ENCODE measurements around the gene LUC7L2. TPM values are rescaled to one million over a fixed set of nuclear protein-coding genes. Genes with fewer than 3 reads are reported as not detected.

Gene LUC7L2
- total and polyA plus RNA-seq, 10 of the 15 experiments (the other 5 are each of a cell fraction or from before 2014, with no cell fraction given): 31.7 to 98.7 (median 68.6) TPM

DNA sequence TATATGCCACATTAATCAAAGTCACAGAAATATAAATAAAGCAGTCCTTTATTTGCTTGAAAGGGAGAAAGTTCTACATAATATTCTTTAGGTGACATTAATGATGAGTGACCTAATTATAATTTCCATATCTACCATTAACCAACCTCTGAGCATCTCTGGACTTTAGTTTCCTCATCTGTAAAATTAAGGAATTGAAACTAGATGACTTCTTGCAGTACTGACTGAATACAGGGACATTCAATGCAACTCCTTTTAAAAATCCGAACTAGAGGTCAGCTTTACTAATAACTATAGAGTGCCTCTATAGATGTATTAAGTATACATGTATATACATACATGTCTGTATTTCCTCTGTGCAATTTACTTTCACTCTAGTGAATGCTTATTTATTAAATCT is 14.7 kb upstream of the LUC7L2 start:
- no peak overlapping the region for H3K27ac ChIP-seq (ENCODE audit: control insufficient read depth, insufficient read depth)
- FAIRE-seq: no peak
- no peaks in the 10 kb centered on the region for H3K4me1 ChIP-seq (ENCODE audit: control insufficient read depth, insufficient read depth, low read length)
- no peaks in the 10 kb centered on the region for H4K20me1 ChIP-seq (ENCODE audit: control insufficient read depth, insufficient read depth)
- RAD21 ChIA-PET (ENCODE audit: unreplicated experiment): no interaction called here
- no peak for ATAC-seq
- H3K9ac ChIP-seq (ENCODE audit: control insufficient read depth, insufficient read depth, low read length): no peak overlapping the region
- CTCF ChIA-PET: interaction anchor here (0.9 kb wide), 1 partner anchor 10 kb away, joined by 3 read pairs; no protein-coding TSS in a partner anchor
- POLR2A ChIA-PET: no interaction called here
- no peaks in the 10 kb centered on the region for H3K36me3 ChIP-seq (ENCODE audit: control insufficient read depth in 2 of 2, insufficient read depth in 2 of 2, low read length in 1 of 2)
- BruUV-seq (replicated peaks): no TSS peak
- SMC1A ChIA-PET (ENCODE audit: uncharacterized antibody, unreplicated experiment): interaction anchor here (1.0 to 1.5 kb wide), 2 partner anchors 9 to 10 kb away, joined by 3 to 8 read pairs; no protein-coding TSS in a partner anchor
- H3K4me2 ChIP-seq (ENCODE audit: control insufficient read depth, insufficient read depth): no peak overlapping the region
- TF ChIP-seq SPI1 (IDR thresholded peaks at IDR 0.05; ENCODE audit: borderline replicate concordance, insufficient read depth, low read depth, low read length) (peak; percentile 67; the same call in 1 of the 2 replicates), CREM (IDR thresholded peaks at IDR 0.05; ENCODE audit: low read depth) (no peak), RB1 (IDR thresholded peaks at IDR 0.05; ENCODE audit: borderline replicate concordance) (no peak), TCF7 (IDR thresholded peaks at IDR 0.05; ENCODE audit: borderline replicate concordance) (no peak), STAT3 (IDR thresholded peaks at IDR 0.05; ENCODE audit: low read depth, low read length) (no peak)
- no peaks in the 10 kb centered on the region for H3K9me3 ChIP-seq (replicated peaks; ENCODE audit: control insufficient read depth, insufficient read depth, low read length)
- DNase-seq (ENCODE audit: low read depth, low spot score): no peak
- H3K4me3 ChIP-seq: no peak overlapping the region
- intact Hi-C loops (cut with micrococcal nuclease; ENCODE audit: unreplicated experiment): no loop called here
- H3K27me3 ChIP-seq (replicated peaks in 1 of 2; ENCODE audit: control insufficient read depth in 2 of 2, insufficient read depth in 2 of 2, low read length in 1 of 2): no peaks in the 10 kb centered on the region
- 61% methylated on average over 1 of the region's 1 CpG for WGBS (ENCODE audit: insufficient coverage, insufficient replicate concordance, low lambda C conversion rate, missing lambda C conversion rate)
- H2AFZ ChIP-seq (ENCODE audit: control insufficient read depth, low read depth, low read length): no peak overlapping the region
- peaks cover 18% of the 10 kb centered on the region for H3K79me2 ChIP-seq (ENCODE audit: control insufficient read depth, insufficient read depth, low read length)
- in situ Hi-C loops (cut with MboI): no loop called here

DNA sequence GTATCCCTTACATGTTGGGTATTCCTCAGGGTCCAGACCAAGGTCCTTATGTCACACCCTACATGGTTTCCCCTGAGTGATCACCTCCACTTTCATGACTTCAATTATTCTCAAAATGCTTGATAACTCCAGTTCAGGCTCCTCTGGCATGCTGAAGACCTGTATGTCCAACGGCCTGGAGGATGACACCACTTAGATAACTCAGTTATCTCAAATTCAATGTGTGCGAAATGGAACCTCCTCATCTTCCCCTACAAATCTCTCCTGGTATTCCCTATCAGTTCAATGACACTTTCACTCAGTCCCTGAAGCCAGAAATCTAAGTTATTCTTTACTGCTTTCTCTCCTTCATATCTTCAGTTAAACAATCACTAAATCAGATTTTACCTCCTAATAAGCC is 8.7 kb upstream of the LUC7L2 start:
- no peaks in the 10 kb centered on the region for H4K20me1 ChIP-seq (ENCODE audit: control insufficient read depth, insufficient read depth)
- POLR2A ChIA-PET: interaction anchor here (0.7 kb wide), 1 partner anchor 118 kb away, joined by 6 read pairs; no protein-coding TSS in a partner anchor
- intact Hi-C loops (cut with micrococcal nuclease; ENCODE audit: unreplicated experiment): no loop called here
- no peaks in the 10 kb centered on the region for H3K4me1 ChIP-seq (ENCODE audit: control insufficient read depth, insufficient read depth, low read length)
- no peaks in the 10 kb centered on the region for H3K27me3 ChIP-seq (replicated peaks in 1 of 2; ENCODE audit: control insufficient read depth in 2 of 2, insufficient read depth in 2 of 2, low read length in 1 of 2)
- SMC1A ChIA-PET (ENCODE audit: uncharacterized antibody, unreplicated experiment): no interaction called here
- no peaks in the 10 kb centered on the region for H3K9me3 ChIP-seq (replicated peaks; ENCODE audit: control insufficient read depth, insufficient read depth, low read length)
- H3K36me3 ChIP-seq (ENCODE audit: control insufficient read depth in 2 of 2, insufficient read depth in 2 of 2, low read length in 1 of 2): no peaks in the 10 kb centered on the region; a peak in 1 of 4 replicates
- TF ChIP-seq ETV6 (conservative IDR thresholded peaks at IDR 0.05 in 1 of 2, IDR thresholded peaks at IDR 0.05 in 1 of 2; ENCODE audit: borderline replicate concordance in 1 of 2, low read depth in 1 of 2) (no peak), ZNF274 (IDR thresholded peaks at IDR 0.05; ENCODE audit: insufficient read depth, insufficient read length) (no peak)
- TF ChIP-seq, protein P1, sequence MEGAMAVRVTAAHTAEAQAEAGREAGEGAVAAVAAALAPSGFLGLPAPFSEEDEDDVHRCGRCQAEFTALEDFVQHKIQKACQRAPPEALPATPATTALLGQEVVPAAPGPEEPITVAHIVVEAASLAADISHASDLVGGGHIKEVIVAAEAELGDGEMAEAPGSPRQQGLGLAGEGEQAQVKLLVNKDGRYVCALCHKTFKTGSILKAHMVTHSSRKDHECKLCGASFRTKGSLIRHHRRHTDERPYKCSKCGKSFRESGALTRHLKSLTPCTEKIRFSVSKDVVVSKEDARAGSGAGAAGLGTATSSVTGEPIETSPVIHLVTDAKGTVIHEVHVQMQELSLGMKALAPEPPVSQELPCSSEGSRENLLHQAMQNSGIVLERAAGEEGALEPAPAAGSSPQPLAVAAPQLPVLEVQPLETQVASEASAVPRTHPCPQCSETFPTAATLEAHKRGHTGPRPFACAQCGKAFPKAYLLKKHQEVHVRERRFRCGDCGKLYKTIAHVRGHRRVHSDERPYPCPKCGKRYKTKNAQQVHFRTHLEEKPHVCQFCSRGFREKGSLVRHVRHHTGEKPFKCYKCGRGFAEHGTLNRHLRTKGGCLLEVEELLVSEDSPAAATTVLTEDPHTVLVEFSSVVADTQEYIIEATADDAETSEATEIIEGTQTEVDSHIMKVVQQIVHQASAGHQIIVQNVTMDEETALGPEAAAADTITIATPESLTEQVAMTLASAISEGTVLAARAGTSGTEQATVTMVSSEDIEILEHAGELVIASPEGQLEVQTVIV (IDR thresholded peaks at IDR 0.05; ENCODE audit: borderline replicate concordance, partially characterized antibody): no peak
- FAIRE-seq: no peak
- no peak overlapping the region for H3K9ac ChIP-seq (ENCODE audit: control insufficient read depth, insufficient read depth, low read length)
- no peak overlapping the region for H3K27ac ChIP-seq (ENCODE audit: control insufficient read depth, insufficient read depth)
- ATAC-seq: no peak
- CTCF ChIA-PET: no interaction called here
- H3K4me2 ChIP-seq (ENCODE audit: control insufficient read depth, insufficient read depth): no peak overlapping the region
- no peaks in the 10 kb centered on the region for H3K79me2 ChIP-seq (ENCODE audit: control insufficient read depth, insufficient read depth, low read length)
- no peak overlapping the region for H3K4me3 ChIP-seq
- DNase-seq (ENCODE audit: low read depth, low spot score): no peak
- RAD21 ChIA-PET (ENCODE audit: unreplicated experiment): no interaction called here
- in situ Hi-C loops (cut with MboI): loop anchor here (25.0 kb wide), 1 partner anchor 1561 kb away; the partner anchor contains the start of gene BRAF
- BruUV-seq (replicated peaks): no TSS peak
- 89% methylated on average over 2 of the region's 2 CpGs for WGBS (ENCODE audit: insufficient coverage, insufficient replicate concordance, low lambda C conversion rate, missing lambda C conversion rate)
- no peak overlapping the region for H2AFZ ChIP-seq (ENCODE audit: control insufficient read depth, low read depth, low read length)
